Measurements from ENCODE around the gene HGS. TPM values are rescaled to one million over a fixed set of nuclear protein-coding genes. Genes with fewer than 3 reads are reported as not detected.

Gene HGS
- total RNA-seq, 1 donor from 2014 or later: 37.6 TPM

DNA sequence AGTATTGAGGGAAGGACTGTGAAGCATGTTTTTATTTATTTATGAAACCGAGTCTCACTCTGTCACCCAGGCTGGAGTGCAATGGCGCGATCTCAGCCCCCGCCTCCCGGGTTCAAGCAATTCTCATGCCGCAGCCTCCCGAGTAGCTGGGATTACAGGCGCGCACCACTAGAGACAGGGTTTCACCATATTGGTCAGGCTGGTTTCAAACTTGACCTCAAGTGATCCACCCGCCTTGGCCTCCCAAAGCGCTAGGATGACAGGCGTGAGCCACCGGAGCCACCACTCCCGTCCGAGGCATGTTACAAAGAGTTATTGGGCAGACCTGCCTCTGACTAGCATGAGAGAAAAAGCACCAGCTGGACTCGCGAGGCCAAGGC lies 22.4 kb downstream of the HGS start:
- no peak for DNase-seq

DNA sequence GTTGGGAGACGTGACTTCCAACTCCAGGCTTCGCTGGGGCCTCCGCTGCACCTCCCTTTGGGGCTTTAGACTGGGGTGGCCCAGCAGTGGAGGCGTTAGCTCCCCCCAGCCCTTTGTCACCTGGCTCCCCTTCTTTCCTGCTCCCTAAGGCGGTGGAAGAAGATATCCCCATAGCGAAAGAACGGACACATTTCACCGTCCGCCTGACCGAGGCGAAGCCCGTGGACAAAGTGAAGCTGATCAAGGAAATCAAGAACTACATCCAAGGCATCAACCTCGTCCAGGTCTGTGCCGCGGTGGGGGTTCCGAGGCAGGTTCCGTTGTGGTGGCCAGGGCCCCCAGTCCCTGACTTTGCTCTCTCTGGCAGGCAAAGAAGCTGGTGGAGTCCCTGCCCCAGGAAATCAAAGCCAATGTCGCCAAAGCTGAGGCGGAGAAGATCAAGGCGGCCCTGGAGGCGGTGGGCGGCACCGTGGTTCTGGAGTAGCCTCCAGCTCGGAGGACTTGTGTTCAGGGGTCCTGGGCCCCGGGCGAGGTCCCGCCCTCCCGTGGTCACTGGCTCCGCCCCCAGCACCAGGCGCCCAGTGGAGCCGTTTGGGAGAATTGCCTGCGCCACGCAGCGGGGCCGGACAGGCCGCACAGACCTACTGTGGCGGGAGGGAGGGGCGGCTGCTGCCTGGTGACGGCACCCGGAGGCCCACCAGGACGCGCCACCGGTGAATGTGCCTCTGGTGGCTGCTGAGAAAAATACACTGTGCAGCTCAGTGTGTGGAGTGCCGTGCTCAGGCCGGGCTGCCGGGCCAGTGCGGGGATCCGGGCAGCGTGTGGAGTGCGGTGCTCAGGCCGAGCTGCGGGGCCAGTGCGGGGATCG lies 23.2 kb downstream of the HGS start:
- DNase-seq: no peak

DNA sequence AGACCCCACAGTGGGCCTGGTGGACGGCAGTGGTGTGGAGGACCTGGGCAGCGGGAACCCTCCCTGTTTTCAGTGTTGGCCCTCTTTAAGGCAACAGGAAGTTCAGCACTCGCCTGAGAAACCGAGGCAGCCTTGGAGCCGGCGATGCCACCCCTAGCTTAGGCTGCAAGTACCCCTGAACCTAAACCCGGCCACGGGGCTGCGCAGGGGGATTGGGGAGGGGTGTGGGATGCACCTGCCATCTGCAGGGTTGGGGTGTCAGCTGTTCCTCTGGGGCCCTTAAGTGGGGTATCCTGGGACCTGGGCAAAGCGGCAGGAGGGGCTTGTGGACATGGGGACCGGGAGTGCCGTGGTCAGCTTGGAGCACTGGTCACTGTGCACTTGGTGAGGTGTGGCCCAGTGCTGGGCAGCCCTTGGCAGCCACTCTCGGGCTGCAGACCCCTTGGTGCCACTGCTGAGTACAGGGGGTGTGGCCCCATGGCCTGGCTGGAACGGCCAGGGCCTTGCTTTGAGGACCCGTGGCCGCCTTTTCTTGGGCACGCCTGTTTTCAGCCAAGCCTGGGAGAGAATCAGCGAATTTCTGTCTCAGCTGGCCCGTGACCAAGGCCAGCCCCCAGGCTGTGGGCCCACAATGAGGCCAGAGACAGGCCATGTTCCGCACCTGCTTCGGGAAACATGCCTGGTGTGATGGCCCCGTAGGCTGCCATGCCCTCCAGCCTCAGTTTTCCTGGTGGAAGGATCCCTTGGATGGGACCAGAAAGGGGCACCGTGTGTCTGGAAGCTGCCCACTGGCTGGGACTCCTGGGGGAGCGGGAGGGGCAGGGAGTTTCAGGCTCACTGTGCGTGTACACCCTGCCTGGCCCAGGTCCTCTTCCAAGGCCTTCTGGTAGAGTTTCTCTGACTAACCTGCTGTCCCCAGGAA lies 24.2 kb downstream of the HGS start:
- no peak for DNase-seq

DNA sequence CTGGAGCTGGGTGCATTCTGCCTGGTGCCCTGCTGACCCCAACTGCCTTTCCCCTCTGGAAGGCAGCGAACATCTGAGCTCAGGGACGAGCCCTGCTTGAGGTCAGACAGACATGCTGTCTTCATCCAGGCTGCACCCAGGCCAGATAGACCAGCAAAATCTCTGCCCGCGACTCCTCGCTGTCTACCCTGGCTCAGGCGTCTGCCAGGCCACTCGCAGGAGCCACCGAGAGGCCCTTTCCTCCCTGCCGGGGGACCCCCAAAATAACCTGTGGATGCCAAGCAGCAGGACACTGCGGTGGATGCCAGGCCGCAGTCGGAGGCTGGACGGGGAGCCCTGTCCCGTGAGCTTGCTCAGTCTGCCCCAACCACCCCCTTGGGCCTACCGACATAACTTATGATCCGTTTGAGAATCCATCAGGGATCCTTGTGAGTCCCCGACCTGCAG lies 25.0 kb downstream of the HGS start:
- no peak for DNase-seq

DNA sequence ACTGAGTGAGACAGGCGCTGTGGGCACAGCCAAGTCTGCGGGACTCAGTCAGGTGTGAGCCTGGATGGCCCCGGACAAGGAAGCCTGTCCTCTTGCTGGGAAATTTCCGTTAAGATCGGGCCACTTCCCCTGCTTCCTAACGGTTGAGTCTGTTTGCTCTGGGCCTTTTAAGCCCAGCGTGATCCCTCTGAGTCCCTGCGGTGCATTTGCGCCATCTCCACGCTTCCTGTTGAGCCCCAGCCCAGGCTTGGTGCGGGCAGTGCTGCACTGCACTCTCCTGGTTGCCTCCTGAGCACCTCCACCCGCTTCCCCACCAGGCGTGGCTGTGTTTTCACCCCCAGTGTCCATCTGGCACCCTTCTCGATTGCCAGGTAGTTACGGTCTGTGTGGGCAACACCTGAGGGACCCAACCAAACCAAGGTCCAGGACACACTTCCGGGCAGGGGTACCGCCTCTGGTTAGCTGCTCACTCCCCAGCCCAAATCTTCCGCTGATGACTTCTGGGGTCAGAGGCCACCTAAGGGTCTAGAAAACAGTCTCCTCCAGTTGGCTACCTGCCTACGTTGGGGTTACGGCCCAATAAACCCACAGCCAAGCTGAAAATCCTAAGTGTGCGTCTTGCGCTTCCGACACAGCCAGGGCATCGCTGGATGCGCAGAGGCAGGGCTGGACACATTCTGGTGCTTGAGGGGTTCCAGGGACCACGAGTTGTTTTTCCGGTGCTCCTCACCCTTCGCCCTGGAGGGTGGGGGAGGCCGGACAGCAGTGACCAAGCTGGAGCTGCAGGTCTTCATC lies 26.9 kb downstream of the HGS start:
- no peak for DNase-seq

DNA sequence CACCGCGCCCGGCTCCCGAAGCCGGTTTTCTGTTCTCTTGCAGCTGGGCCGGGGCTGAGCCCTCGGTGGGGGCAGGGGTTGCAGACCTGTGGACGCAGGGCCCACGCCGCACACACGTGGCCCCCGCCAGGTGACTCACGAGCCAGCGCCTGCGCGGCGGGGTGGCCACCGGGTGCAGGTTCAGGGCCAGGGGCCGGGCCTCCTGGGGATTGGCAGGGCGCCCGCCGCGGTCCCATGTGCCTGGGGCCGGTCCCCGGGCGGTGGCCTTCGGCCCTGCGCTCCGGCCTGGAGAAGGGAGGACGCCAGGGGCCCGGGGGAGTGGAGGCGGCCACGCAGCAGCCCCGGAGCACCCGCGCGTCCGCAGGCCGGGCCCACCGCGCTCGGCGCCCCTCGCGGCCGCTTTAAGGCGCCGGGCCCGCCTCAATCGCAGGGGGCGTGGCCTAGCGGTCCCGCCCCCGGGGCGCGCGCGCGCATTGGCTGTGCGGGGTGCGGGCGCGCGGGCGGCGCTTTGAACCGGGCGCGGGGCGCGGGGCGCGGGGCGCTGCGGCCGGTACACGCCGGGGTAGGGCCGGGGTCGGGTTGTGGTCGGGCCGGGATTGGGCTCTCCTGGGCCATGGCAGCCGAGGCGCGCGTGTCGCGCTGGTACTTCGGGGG lies 28.1 kb downstream of the HGS start, which contains the start of gene SLC25A10:
Gene SLC25A10 (plus strand): TSS at position 471 of the 654 bp plus-strand sequence. CDS start 143 bp downstream, at position 614.
- peak; percentile 48 for DNase-seq

DNA sequence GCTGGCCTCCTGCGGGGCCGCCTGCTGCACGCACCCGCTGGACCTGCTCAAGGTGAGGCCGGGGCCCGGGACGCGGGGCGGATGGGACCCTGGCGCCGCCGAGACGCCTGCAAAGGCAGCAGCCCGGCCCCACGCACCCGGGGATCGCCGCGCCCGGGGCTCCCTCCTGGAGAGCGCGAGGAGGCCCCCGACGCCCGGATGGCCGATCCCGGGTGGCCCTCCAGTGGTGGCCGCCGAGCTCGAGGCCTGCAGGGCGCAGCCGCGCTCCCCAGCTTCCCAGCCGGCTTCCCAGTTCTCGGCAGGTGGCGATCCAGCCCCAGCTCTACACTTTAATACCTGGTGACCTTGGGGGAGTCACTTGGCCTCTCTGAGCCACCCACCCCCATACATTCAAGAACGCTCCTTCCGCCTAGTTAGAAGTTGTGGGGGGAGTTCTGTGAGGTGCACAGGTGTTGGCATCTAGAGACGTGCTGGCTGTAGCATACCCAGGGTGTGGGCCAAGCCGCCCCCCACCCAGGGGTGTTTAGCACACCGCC lies 28.7 kb downstream of the HGS start:
- DNase-seq: no peak

DNA sequence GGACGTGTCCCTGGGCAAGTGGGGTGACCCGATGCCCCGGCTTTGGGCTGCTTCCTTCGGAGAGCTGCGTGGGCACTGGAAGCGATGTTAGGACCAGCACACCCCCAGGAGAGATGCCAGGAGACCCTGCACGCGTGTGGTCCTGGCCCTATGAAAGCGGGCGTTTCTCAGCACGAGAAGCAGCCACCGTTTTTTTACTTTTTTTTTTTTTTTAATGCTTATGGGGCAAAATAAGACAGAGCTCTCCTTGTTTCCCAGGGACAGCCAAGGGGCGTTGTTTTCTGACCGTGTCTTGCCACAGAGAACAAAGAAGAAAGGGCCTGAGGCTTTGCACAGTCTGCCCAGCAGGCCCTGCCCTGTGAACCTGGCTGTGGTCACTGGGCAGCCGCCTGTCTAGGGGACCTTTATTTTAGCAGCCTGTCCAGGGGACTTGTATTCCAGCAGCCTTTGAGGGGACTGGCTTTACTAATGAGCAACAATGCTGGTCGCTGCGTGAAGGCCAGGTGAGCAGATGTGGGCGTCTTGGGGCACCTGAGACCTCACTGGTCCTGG lies 29.3 kb downstream of the HGS start:
- DNase-seq: no peak

DNA sequence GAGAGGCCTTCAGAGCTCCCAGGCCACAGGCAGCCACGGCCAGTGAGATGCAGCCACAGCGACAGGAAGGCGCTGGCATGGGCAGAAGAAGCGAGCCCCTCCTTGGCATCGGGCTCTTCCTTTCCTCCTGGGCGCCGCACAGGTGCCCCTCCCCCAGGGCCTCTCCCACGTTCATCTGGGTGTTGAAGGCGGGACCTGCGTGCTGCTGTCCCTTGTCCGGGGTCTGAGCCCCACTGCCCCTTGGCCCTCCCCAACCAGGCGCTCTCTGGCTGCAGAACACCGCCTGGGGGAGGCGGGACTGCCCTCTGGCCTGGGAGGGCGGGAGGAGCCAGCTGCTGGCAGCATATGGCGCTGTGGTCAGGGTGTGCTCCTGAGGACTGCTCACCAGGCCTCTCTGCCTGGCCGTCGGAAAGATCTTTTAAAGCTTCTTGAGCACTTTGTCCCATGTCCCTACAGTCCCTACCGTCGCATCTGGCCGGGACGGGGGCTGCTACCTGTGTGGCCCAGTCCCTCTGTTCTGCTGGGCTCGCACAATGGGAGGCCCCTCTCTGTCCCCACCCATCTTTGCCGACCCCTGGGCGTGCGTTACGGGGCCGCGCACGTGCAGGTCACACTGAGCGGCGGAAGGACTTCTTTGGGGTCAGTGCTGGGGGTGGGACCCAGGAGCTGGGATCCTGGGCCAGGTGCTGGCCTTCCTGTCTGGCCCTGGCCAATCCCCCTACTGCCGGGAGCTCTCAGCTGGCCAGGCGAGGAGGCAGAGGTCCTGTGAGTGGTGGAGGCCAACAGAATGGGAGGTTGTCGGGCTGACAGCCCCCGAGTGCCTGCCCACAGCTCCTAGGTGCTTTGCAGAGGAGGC lies 30.0 kb downstream of the HGS start:
- DNase-seq: no peak

DNA sequence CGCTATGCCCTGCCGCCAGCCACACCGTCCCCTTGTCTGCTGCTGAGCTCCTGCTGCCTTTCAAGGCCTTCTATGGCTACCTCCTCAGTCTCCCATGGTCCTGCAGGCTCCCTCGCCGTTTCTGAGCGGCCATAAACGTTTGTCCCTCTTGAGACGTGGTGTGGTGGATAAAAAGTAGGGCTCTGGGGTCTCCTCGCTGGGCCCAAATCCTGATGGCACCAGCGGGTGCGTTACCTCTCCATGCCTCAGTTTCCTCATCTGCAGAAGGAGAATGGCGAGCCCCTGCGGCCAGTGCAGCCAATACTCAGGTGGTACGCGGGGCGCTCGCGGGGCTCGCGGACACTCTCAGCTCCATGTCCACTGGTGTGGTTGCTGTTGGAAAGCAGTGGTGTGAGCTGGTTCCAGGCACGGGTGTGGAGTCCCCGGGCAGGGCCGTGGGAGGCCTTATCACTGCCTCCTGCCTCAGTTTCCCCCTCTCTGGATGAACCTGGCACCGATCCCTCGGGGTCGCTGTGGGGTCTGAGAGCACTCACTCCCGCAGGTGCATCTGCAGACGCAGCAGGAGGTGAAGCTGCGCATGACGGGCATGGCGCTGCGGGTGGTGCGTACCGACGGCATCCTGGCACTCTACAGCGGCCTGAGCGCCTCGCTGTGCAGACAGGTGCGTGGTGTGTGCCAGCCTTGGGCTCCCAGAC lies 30.7 kb downstream of the HGS start:
- DNase-seq: no peak

DNA sequence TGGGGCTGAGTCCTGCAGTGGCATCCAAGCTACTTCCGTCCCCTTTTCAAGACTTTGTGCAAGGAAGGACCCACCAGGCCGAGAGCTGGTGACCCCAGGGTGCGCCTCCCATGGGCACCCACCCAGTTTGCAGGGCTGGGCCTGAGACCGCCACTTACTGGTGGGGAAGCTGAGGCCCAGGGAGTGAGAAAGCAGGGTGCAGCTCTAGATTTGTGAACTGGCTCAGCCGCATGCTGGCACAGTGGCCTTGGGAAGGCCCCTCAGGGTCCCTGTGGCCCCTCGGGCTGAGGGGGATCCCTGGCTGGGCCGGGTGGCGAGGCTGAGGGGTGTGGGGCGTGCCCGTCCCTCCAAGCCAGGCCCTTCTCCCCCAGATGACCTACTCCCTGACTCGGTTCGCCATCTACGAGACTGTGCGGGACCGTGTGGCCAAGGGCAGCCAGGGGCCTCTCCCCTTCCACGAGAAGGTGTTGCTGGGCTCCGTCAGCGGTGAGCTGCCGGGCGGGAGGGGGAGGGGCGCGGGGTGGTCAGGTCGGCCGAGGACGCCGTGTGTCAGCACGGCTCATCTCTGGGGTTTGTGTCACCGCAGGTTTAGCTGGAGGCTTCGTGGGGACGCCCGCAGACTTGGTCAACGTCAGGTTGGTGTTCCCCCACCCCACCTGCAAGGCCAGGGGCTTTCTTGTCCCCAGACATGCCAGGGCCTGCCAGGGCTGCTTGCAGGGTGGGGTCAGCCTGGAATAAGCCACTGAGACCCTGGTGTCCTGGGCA lies 31.5 kb downstream of the HGS start:
- no peak for DNase-seq

DNA sequence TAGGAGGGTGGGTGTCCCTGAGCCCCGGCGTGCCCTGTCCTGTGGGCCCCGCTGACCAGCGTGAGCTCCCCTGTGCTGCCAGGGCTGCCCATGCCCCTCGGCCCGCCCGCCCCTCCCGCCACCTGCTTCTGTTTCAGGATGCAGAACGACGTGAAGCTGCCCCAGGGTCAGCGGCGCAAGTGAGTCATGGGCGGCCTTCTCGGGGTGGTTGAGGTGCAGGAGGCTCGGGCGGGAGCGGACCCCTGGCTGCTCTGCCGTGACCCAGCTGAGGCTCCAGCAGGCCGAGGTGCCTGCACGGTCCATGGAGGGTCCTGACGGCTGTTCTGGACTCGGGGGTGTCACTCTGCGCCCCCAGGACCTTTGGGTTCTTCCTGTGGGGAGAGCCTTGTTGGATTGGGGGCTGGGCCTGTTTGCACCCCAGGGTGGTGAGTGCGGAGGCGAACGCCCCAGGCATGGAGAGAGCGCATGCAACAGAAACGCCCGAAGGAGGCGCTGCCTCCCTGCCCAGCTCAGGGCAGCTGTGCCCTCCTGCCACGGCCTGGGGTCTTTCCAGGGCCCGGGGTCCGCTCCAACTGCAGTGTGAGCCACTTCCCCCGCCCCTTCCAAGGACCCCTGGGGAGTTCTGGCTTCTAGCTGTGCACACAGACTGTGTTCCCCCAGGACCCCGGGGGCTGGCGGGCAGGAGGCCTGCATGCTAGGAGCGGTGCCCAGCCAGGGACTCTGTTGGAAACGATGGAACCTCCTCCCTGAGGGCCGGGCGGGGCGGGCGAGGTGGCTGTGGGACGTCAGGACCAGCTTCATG lies 32.3 kb downstream of the HGS start:
- DNase-seq: no peak

DNA sequence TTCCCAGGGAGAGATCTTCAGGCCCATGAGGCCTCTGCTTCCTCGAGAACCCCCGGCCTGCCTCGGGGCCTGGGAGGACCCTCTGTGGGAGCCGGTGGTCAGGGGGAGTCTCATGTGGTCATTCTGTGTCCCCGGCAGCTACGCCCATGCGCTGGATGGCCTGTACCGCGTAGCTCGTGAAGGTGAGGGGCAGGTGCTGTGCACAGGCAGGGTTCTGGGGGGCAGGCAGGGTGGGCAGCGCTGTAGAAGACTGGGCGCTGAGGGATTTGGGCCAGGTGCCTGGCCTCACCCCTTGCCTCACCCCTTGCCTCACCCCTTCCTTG lies 32.8 kb downstream of the HGS start:
- no peak for DNase-seq

DNA sequence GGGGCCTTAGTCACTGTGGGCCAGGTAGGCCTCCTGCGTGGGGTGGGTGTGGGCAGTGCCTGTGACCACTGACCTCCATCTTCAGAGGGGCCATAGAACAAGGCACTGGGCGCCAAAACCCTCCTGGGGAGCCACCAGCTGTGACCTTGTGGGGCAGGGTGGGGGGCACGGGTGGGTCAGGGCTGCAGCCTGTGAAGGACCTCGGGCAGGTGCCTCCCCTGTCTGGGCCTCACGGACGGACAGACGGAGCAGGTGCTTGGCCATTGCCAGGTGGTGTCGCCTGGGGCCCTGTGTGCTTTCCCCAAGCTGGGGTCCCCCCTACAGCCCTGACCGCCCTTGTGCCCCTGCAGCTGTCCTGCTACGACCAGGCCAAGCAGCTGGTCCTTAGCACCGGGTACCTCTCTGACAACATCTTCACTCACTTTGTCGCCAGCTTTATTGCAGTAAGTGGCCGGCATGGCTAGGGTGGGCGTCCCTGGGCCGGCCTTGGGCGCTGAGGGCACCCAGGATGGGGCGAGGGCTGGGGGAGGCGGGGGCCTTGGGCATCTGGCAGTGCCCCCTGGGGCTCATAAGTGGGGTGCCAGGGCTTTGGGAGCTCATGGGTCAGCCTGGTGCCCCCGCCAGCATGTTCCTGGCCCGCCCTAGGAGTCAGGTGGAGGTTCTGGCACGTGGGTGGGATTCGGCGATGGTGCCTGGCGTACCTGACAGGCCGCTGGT lies 33.4 kb downstream of the HGS start:
- no peak for DNase-seq

DNA sequence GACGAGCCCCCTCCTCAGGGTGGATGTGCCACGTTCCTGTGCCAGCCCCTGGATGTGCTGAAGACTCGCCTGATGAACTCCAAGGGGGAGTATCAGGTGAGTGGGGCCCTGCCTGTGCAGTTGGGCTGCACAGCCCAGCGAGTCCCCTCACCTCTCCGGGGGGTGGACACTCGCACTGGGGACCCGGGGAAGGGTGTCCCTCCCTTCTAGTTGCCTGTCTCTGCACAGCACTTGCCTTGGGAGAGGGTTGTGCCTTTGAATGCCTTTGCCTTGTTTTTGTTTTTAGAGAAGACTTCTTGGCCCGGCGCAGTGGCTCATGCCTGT lies 33.9 kb downstream of the HGS start:
- DNase-seq: no peak

DNA sequence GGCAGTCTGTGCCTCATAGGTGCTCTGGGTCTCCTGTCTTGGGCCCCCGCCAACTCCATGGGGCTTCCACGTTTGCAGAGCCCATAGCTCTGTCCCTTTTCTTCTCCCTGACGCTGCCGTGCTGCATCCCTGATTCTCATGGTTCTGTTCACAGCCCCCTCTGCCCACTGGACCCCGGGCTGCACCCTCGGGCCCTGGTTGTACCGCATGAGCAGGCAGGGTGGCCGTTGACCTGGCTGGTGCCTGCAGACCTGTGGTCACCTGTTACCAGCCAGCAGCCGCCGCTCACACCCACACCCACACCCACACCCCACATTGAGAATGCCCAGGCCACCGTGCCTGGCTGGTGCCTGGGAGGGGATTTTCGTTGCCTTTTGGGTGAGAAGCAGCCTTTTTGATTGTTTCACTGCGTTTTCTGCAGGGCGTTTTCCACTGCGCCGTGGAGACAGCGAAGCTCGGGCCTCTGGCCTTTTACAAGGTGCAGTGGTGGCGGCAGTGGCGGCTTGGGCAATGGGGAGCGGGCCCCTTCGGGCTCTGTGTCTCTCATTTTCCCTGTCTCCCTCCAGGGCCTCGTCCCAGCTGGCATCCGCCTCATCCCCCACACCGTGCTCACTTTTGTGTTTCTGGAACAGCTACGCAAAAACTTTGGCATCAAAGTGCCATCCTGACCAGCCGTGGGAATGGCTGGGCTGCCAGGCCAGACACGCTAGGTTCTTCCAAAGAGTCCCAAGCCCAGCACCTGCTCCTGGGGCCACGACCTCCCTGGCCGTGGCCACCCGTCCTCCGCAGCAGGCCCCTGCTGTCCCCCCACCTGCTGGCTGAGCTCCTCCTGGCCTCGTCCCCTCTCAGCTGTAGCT lies 35.8 kb downstream of the HGS start:
- DNase-seq: no peak
